ENCODE measurements around the gene ACAT1. TPM values are rescaled to one million over a fixed set of nuclear protein-coding genes. Genes with fewer than 3 reads are reported as not detected.
"Not testable (repeated sequence)": the region's sequence is repeated elsewhere in the genome, so short reads cannot be mapped to it uniquely, and the experiment has no call there.

ACAT1 gene
- total RNA-seq, 4 donors from 2014 or later = 288 to 950 (median 605) TPM

DNA sequence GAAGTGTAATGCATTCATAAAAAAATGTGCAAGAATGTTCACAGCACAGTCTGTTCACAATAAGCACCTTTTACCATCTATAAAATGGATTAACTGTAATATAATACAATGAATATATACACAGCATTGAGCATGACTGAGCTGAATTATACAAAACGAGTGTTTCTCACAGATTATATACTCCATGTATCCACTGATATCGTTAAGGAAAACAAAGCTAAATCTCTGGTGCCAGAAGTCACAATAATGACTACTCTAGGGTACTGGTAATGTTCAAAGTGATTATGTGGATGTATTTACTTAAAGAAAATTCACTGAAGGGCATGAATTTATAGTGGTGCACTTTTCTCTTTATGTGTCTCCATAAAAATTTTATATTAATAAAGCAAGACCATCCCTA lies 33.2 kb downstream of the ACAT1 start:
- Histone ChIP-seq H3K27ac (no peak overlapping the region), H3K27me3 (no peaks in the 10 kb centered on the region), H3K4me3 (no peak overlapping the region), H3K9me3 (no peaks in the 10 kb centered on the region), H3K36me3 (peaks cover 0 to 43% of the 10 kb centered on the region in 2 donors), H3K4me1 (no peaks in the 10 kb centered on the region)
- no peak for TF ChIP-seq POLR2A (IDR thresholded peaks at IDR 0.05)
- in situ Hi-C loops (cut with MboI; ENCODE audit: low sequenced_read_pairs in 4 of 4) (no loop called here), intact Hi-C loops (cut with DNase I; ENCODE audit: low total_unique reads) (no loop called here)
- ATAC-seq (no peak), DNase-seq (no peak)

DNA sequence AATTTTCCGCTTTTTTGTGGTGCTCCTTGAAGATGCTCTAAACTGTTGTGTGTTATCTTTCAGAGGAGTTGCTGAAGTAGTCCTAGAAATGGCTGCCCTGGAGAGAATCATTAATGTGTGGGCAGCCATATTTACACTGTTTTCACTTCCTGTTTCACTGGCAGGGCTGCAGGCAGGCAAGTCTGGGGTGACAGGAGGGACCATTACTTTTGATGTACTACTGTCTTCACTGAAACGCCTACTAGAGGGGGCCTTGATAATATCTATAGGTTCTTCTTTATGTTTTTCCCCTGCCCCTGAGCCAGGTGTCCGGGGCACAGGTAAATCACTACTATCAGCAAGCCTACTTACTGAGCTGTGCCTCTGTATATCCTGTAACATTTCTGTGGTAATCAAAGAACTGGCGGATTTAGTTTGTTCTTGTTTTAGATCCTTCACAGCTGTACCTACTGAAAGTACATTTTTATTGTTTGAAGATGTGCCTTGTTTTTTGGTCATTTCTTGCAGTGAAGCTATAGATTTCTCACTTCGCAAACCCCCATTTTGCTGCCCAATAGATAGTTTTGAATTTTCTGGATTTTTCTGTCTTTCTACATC lies 39.7 kb downstream of the ACAT1 start:
- H3K27ac ChIP-seq = no peak overlapping the region
- H3K4me3 ChIP-seq = no peak overlapping the region
- intact Hi-C loops (cut with DNase I; ENCODE audit: low total_unique reads) (no loop called here), in situ Hi-C loops (cut with MboI; ENCODE audit: low sequenced_read_pairs in 4 of 4) (no loop called here)
- no peaks in the 10 kb centered on the region for H3K9me3 ChIP-seq
- no peaks in the 10 kb centered on the region for H3K4me1 ChIP-seq
- TF ChIP-seq, protein P1, sequence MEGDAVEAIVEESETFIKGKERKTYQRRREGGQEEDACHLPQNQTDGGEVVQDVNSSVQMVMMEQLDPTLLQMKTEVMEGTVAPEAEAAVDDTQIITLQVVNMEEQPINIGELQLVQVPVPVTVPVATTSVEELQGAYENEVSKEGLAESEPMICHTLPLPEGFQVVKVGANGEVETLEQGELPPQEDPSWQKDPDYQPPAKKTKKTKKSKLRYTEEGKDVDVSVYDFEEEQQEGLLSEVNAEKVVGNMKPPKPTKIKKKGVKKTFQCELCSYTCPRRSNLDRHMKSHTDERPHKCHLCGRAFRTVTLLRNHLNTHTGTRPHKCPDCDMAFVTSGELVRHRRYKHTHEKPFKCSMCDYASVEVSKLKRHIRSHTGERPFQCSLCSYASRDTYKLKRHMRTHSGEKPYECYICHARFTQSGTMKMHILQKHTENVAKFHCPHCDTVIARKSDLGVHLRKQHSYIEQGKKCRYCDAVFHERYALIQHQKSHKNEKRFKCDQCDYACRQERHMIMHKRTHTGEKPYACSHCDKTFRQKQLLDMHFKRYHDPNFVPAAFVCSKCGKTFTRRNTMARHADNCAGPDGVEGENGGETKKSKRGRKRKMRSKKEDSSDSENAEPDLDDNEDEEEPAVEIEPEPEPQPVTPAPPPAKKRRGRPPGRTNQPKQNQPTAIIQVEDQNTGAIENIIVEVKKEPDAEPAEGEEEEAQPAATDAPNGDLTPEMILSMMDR (IDR thresholded peaks at IDR 0.05 in 4 of 5, conservative IDR thresholded peaks at IDR 0.05 in 1 of 5) = no peak
- H3K27me3 ChIP-seq = no peaks in the 10 kb centered on the region
- H3K36me3 ChIP-seq = peaks cover 4 to 58% of the 10 kb centered on the region in 2 donors
- ATAC-seq (no peak), DNase-seq (no peak)

DNA sequence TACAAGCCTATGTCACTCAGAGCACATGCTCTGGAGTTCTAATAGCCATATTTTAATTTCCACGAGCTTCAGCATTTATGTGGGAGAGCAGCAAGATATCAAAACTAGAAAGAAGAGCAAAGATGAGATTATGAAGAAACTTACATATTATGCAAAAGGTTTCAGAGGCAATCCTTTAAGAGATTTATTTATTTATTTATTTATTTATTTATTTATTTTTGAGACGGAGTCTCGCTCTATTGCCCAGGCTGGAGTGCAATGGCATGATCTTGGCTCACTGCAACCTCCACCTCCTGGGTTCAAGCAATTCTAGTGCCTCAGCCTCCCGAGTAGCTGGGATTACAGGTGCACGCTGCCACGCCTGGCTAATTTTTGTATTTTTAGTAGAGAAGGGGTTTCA lies 41.5 kb downstream of the ACAT1 start:
- in situ Hi-C loops (cut with MboI; ENCODE audit: low sequenced_read_pairs in 4 of 4); H3K9me3 ChIP-seq: not testable (repeated sequence)
- H3K36me3 ChIP-seq = peaks cover 4 to 69% of the 10 kb centered on the region in 2 donors

DNA sequence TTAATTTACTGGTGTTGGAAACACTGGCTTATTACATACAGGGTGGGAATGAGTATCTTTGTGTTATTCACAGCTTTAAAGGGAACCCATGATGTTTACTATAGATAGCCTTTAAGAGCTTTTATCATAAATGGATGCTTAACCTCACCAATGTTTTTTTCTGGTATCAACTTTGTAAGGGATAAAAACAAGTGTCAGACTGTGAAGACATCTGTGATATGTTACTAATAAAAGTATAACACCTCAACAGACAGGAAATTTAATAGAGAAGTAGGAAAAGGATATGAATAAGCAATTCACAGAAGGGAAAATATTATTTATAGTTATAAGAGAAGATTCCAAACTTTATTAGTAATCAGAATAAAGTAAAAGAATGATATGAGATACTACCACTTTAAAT lies 46.3 kb downstream of the ACAT1 start:
- Histone ChIP-seq H3K27me3 (no peaks in the 10 kb centered on the region), H3K4me1 (peaks cover 0 to 3% of the 10 kb centered on the region in 2 donors), H3K36me3 (peaks cover 7 to 54% of the 10 kb centered on the region in 2 donors), H3K4me3 (no peak overlapping the region), H3K27ac (no peak overlapping the region), H3K9me3 (no peaks in the 10 kb centered on the region)
- intact Hi-C loops (cut with DNase I; ENCODE audit: low total_unique reads) (no loop called here), in situ Hi-C loops (cut with MboI; ENCODE audit: low sequenced_read_pairs in 4 of 4) (no loop called here)
- DNase-seq = no peak
- TF ChIP-seq, protein P1 (IDR thresholded peaks at IDR 0.05 in 4 of 5, conservative IDR thresholded peaks at IDR 0.05 in 1 of 5) = no peak
- TF ChIP-seq POLR2A (IDR thresholded peaks at IDR 0.05) = no peak
- ATAC-seq = no peak

More for the DNA sequence above, 41.5 kb downstream of the ACAT1 start:
- ATAC-seq; H3K4me1 ChIP-seq; H3K27me3 ChIP-seq; intact Hi-C loops (cut with DNase I; ENCODE audit: low total_unique reads); H3K27ac ChIP-seq; DNase-seq; H3K4me3 ChIP-seq: not testable (repeated sequence)

DNA sequence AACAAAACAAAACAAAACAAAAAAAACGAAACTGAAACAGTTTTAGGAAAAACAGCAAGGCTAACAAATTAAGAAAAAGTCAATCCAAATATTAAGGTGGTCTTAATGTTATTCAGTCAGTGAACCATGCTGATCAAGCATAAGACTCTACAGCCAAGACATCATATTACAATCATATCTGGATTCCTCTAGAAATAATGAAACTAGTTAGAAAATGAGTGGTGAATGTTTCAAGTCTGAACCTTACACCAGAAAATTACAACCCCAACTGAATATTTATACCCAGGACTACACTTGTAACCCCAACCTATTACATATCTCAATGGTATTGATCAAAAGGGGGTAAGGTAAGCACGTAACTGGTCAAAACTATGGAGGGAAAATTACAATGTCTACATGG lies 48.8 kb downstream of the ACAT1 start:
- DNase-seq (no peak), ATAC-seq (no peak)
- in situ Hi-C loops (cut with MboI; ENCODE audit: low sequenced_read_pairs in 4 of 4) = no loop called here
- Histone ChIP-seq H3K36me3 (peaks cover 3 to 46% of the 10 kb centered on the region in 2 donors), H3K4me1 (peaks cover 0 to 3% of the 10 kb centered on the region in 2 donors), H3K9me3 (no peaks in the 10 kb centered on the region), H3K4me3 (peak overlapping the region in 2 of 4 donors; percentile 5 to 27), H3K27ac (peak overlapping the region in 2 of 4 donors; percentile 16 to 42), H3K27me3 (no peaks in the 10 kb centered on the region)
- intact Hi-C loops (cut with DNase I; ENCODE audit: low total_unique reads) = no loop called here
- TF ChIP-seq, protein P1 (IDR thresholded peaks at IDR 0.05 in 4 of 5, conservative IDR thresholded peaks at IDR 0.05 in 1 of 5) = no peak
- no peak for TF ChIP-seq POLR2A (IDR thresholded peaks at IDR 0.05)

DNA sequence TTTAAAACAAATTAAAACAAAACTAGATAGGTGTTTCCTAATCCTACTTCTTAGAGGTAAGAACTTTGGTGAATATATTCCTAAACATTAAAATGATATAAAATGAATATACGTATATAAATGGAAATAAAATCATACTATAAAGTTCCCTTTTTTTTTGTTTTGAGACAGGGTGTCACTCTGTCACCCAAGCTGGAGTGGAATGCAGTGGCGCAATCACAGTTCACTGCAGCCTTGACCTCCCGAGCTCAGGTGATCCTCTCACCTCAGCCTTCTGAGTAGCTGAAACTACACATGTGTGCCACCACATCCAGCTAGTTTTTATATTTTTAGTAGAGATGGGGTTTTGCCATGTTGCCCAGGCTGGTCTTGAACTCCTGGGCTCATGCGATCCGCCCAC lies 56.2 kb downstream of the ACAT1 start:
- H3K27ac ChIP-seq = no peak overlapping the region
- peaks cover 0 to 54% of the 10 kb centered on the region in 2 donors for H3K36me3 ChIP-seq
- in situ Hi-C loops (cut with MboI; ENCODE audit: low sequenced_read_pairs in 4 of 4) = no loop called here
- no peaks in the 10 kb centered on the region for H3K27me3 ChIP-seq
- H3K9me3 ChIP-seq = no peaks in the 10 kb centered on the region
- H3K4me1 ChIP-seq = no peaks in the 10 kb centered on the region
- ATAC-seq = no peak
- TF ChIP-seq, protein P1 (IDR thresholded peaks at IDR 0.05 in 4 of 5, conservative IDR thresholded peaks at IDR 0.05 in 1 of 5) = no peak
- TF ChIP-seq POLR2A (IDR thresholded peaks at IDR 0.05) = no peak
- intact Hi-C loops (cut with DNase I; ENCODE audit: low total_unique reads) = no loop called here
- no peak for DNase-seq
- no peak overlapping the region for H3K4me3 ChIP-seq

All from gastrocnemius medialis (tissue), 4 donors.